Activated CD4-positive, alpha-beta memory T cell treated with anti-CD3 and anti-CD28 coated beads for 36 hours (primary cell): Measurements from ENCODE around the gene ADAMTS8. TPM values are rescaled to one million over a fixed set of nuclear protein-coding genes. Genes with fewer than 3 reads are reported as not detected.

Experiments
- CTCF ChIA-PET: fragments of 350-600 bp; sonication (Branson Sonifier 250); formaldehyde crosslinking; loops from one replicate; lab custom pipeline; 2021; ENCODE audit warnings: antibody characterized with exemption, inconsistent platforms; lab: Charles Lee
- POLR2A ChIA-PET: fragments of 350-600 bp; sonication (Branson Sonifier 250); formaldehyde crosslinking; loops from one replicate; lab custom pipeline; 2021; ENCODE audit warnings: antibody characterized with exemption; lab: Charles Lee
- DNase-seq: peaks from one replicate; pipeline ENCODE4 v3.0.0-alpha.2; 2020
- H3K27ac Mint-ChIP-seq: one replicate; pipeline ENCODE4 v1.8.0; 2021; ENCODE audit warnings: mixed read lengths
- H3K27me3 Mint-ChIP-seq: one replicate; pipeline ENCODE4 v1.8.0; 2021; ENCODE audit warnings: mixed read lengths
- H3K36me3 Mint-ChIP-seq: one replicate; pipeline ENCODE4 v1.8.0; 2021; ENCODE audit warnings: mixed read lengths
- H3K4me1 Mint-ChIP-seq: one replicate; pipeline ENCODE4 v1.8.0; 2021; ENCODE audit warnings: low read depth, mixed read lengths
- H3K4me3 Mint-ChIP-seq: one replicate; pipeline ENCODE4 v1.8.0; 2021; ENCODE audit warnings: mild to moderate bottlenecking, mixed read lengths
- H3K9me3 Mint-ChIP-seq: one replicate; pipeline ENCODE4 v1.8.0; 2021; ENCODE audit warnings: mixed read lengths
- intact Hi-C: fragments of 100-400 bp; cut with micrococcal nuclease; formaldehyde crosslinking; loops from one replicate; pipeline ENCODE4 v1.15.1; 2023
- total RNA-seq, 2 experiments: library from RNA; stranded (reverse); gene quantifications; one replicate each; pipeline ENCODE4 v1.2.3, GENCODE V29; 2021

Gene ADAMTS8
- total RNA-seq, 2 experiments from 2014 or later = not detected

DNA sequence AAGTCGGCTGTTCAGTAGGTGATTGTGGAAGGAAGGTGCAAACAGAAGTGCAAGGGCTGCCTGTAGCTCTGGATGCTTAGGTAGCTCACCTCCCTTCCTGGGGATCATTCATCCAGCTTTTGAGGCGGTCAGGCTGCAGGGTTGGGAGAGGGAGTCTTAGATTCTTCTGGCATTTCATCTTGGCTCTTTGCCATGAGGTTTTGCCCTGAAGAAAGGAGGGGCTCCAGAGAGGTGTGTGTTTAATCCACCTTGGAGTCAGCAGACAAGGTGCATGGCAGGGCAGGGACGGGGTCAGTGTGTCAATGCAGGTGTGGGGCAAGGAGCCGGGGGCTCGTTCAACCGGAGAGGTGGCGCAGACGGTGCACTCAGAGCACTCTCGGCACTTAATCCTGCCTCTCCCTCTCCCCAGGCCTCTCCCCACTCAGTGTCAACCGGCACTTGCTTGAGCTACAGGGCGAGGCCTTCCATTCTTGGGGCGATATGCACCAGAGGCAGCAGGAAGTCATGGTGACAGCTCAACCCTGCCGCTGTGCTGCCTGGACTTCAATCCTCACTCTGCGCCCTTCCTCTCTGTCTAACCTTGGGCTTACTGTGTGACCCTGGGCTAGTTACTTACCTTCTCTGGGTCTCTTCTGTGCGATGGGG is 27.2 kb upstream of the ADAMTS8 start:
- Mint-ChIP-seq H3K4me1 (no peaks in the 10 kb centered on the region), H3K27ac (no peak overlapping the region), H3K4me3 (no peak overlapping the region), H3K36me3 (no peaks in the 10 kb centered on the region), H3K27me3 (peaks cover 24% of the 10 kb centered on the region), H3K9me3 (no peaks in the 10 kb centered on the region)
- CTCF ChIA-PET = interaction anchor here (2.0 kb wide), 1 partner anchor 407 kb away, joined by 8 read pairs; no protein-coding TSS in a partner anchor
- no peak for DNase-seq
- POLR2A ChIA-PET = interaction anchor here (0.6 kb wide), 1 partner anchor 403 kb away, joined by 3 read pairs; no protein-coding TSS in a partner anchor
- intact Hi-C loops = no loop called here

DNA sequence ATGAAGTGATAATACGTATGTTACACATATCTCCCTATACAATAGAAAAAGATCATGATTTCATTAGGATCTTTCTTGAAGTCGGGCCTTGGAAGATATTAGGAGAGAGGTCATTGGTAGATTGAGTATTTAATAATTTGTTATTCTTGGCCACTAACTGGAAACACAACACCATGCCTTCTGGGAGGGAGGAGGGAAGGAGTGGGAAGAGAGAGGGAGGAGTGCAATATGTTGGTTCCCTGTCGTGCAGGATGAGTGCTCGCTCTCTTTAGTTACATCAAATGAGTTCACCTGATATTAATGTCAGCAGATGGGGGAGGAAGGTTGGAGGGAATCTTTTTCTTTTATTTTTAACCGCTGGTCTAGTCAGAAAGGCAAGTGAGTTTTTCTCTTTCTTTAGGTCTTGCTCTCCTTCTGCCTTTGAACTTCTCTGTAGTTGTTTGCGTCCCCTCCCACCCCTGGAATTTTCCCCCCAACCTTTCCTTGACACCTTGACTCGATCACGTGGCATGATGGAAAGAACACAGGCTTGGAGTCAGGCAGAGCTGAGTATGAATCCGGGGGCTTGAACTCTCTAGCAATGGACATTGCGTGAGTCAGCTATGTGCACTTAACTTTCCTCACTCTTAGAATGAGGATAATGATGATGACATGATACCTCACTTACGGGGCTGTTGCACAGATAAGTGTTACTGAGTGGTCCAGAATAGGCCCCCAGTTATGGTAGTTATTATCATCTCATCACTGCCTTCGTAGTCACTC is 26.3 kb upstream of the ADAMTS8 start:
- intact Hi-C loops = no loop called here
- H3K27me3 Mint-ChIP-seq = peaks cover 33% of the 10 kb centered on the region
- DNase-seq = no peak
- no peak overlapping the region for H3K27ac Mint-ChIP-seq
- peaks cover under 1% of the 10 kb centered on the region for H3K4me1 Mint-ChIP-seq
- no peaks in the 10 kb centered on the region for H3K36me3 Mint-ChIP-seq
- ChIA-PET POLR2A (interaction anchor here (0.6 kb wide), 1 partner anchor 403 kb away, joined by 3 read pairs; no protein-coding TSS in a partner anchor), CTCF (interaction anchor here (1.7 to 2.0 kb wide), 2 partner anchors 22 to 408 kb away, joined by 6 to 8 read pairs; no protein-coding TSS in a partner anchor)
- H3K4me3 Mint-ChIP-seq = no peak overlapping the region
- H3K9me3 Mint-ChIP-seq = no peaks in the 10 kb centered on the region

- ChIA-PET CTCF (interaction anchor here (0.9 to 1.7 kb wide), 3 partner anchors 18 to 409 kb away, joined by 3 to 6 read pairs (median 4); no protein-coding TSS in a partner anchor), POLR2A (interaction anchor here (0.6 kb wide), 1 partner anchor 314 kb away, joined by 4 read pairs; no protein-coding TSS in a partner anchor)
- Mint-ChIP-seq H3K27ac (no peak overlapping the region), H3K9me3 (no peaks in the 10 kb centered on the region), H3K4me1 (peaks cover 8% of the 10 kb centered on the region), H3K27me3 (peaks cover 41% of the 10 kb centered on the region), H3K36me3 (no peaks in the 10 kb centered on the region), H3K4me3 (no peak overlapping the region)
- DNase-seq = no peak
- intact Hi-C loops = no loop called here
Observed at GRCh38 chr11:130452940-130453339, 24.5 kb upstream of the ADAMTS8 start.

DNA sequence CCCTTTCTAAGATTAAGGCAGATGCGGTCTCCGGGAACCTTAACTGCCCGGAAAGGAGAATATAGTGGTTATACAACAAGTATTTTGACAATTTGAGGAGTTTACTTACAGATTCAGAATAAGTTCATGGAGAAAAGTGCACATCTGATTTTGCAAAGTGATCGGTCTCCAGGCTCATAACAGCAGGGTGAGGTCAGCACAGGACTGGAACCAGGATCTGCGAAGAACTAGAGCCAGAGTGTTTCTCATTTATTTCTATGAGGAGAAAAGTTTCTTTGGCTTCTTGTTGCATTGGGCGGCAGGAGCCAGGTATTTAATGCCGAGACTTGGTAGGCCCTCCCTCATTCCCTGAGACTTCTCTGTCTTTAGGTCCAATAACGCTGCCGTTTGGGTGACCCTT is 23.8 kb upstream of the ADAMTS8 start:
- peaks cover 44% of the 10 kb centered on the region for H3K27me3 Mint-ChIP-seq
- no peak overlapping the region for H3K4me3 Mint-ChIP-seq
- intact Hi-C loops = no loop called here
- H3K4me1 Mint-ChIP-seq = peaks cover 8% of the 10 kb centered on the region
- no peak overlapping the region for H3K27ac Mint-ChIP-seq
- no peaks in the 10 kb centered on the region for H3K36me3 Mint-ChIP-seq
- POLR2A ChIA-PET = no interaction called here
- no peak for DNase-seq
- no peaks in the 10 kb centered on the region for H3K9me3 Mint-ChIP-seq
- CTCF ChIA-PET = interaction anchor here (1.3 kb wide), 1 partner anchor 21 kb away, joined by 5 read pairs; no protein-coding TSS in a partner anchor

DNA sequence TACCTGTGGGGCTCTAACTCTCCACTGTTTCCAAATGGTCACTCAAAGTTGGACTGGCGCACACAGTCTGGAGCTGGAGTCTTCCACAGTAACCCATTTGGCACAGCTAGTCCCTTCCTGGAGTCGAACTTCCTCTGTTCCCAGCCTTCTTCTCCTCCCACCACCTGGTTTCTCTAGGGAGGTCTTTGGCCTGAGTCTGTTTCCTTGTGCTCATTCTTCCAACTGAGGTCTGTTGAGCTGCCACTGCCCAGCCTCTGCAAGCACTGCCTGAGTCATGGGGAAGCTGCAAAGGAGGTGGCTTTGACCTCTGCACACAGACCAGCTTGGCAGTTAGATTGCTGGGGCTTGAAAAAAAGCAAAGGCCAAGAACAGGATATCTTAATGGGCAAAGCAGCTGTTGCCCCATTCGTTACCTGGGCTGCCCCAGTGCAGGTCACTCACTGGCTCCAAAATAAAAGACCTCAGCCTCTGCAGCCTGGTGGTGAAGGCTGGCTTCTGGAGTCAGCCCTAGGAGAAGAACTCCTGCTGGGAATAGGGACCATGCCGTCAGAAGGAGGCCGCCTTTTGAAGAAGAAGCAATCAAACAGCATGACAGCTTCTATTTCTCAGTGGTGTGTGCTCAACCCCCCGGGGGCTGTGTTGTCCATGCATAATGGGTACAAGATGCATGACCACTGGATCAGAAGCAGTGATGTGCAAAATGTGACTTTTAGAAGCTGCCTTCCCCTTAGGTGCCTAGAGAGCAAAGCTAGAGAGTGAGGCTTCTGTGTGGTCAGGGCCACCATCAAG is 23.0 kb upstream of the ADAMTS8 start:
- ChIA-PET POLR2A (no interaction called here), CTCF (interaction anchor here (0.6 to 1.3 kb wide), 4 partner anchors 14 to 411 kb away, joined by 3 to 5 read pairs (median 4); no protein-coding TSS in a partner anchor)
- no peak for DNase-seq
- H3K9me3 Mint-ChIP-seq = no peaks in the 10 kb centered on the region
- H3K4me3 Mint-ChIP-seq = no peak overlapping the region
- intact Hi-C loops = no loop called here
- no peaks in the 10 kb centered on the region for H3K36me3 Mint-ChIP-seq
- no peak overlapping the region for H3K27ac Mint-ChIP-seq
- H3K4me1 Mint-ChIP-seq = peaks cover 8% of the 10 kb centered on the region
- H3K27me3 Mint-ChIP-seq = peaks cover 48% of the 10 kb centered on the region

GRCh38 chr11:130449996-130450769 is 21.8 kb upstream of the ADAMTS8 start:
- no peak overlapping the region for H3K27ac Mint-ChIP-seq
- H3K4me1 Mint-ChIP-seq = peaks cover 8% of the 10 kb centered on the region
- peaks cover 49% of the 10 kb centered on the region for H3K27me3 Mint-ChIP-seq
- no peaks in the 10 kb centered on the region for H3K9me3 Mint-ChIP-seq
- ChIA-PET POLR2A (no interaction called here), CTCF (interaction anchor here (0.6 kb wide), 1 partner anchor 161 kb away, joined by 3 read pairs; no protein-coding TSS in a partner anchor)
- no peaks in the 10 kb centered on the region for H3K36me3 Mint-ChIP-seq
- H3K4me3 Mint-ChIP-seq = no peak overlapping the region
- intact Hi-C loops = no loop called here
- no peak for DNase-seq

DNA sequence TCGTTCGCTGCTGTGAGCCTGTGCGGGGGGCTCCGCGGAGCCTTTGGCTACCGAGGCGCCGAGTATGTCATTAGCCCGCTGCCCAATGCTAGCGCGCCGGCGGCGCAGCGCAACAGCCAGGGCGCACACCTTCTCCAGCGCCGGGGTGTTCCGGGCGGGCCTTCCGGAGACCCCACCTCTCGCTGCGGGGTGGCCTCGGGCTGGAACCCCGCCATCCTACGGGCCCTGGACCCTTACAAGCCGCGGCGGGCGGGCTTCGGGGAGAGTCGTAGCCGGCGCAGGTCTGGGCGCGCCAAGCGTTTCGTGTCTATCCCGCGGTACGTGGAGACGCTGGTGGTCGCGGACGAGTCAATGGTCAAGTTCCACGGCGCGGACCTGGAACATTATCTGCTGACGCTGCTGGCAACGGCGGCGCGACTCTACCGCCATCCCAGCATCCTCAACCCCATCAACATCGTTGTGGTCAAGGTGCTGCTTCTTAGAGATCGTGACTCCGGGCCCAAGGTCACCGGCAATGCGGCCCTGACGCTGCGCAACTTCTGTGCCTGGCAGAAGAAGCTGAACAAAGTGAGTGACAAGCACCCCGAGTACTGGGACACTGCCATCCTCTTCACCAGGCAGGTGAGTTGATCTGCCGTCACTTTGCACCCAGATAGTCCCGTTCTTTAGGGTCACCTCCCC is 21.0 kb upstream of the ADAMTS8 start:
- Mint-ChIP-seq H3K27me3 (peaks cover 46% of the 10 kb centered on the region), H3K4me1 (peaks cover 8% of the 10 kb centered on the region), H3K9me3 (no peaks in the 10 kb centered on the region), H3K4me3 (no peak overlapping the region), H3K36me3 (no peaks in the 10 kb centered on the region), H3K27ac (no peak overlapping the region)
- POLR2A ChIA-PET = no interaction called here
- intact Hi-C loops = no loop called here
- no peak for DNase-seq
- CTCF ChIA-PET = no interaction called here

DNA sequence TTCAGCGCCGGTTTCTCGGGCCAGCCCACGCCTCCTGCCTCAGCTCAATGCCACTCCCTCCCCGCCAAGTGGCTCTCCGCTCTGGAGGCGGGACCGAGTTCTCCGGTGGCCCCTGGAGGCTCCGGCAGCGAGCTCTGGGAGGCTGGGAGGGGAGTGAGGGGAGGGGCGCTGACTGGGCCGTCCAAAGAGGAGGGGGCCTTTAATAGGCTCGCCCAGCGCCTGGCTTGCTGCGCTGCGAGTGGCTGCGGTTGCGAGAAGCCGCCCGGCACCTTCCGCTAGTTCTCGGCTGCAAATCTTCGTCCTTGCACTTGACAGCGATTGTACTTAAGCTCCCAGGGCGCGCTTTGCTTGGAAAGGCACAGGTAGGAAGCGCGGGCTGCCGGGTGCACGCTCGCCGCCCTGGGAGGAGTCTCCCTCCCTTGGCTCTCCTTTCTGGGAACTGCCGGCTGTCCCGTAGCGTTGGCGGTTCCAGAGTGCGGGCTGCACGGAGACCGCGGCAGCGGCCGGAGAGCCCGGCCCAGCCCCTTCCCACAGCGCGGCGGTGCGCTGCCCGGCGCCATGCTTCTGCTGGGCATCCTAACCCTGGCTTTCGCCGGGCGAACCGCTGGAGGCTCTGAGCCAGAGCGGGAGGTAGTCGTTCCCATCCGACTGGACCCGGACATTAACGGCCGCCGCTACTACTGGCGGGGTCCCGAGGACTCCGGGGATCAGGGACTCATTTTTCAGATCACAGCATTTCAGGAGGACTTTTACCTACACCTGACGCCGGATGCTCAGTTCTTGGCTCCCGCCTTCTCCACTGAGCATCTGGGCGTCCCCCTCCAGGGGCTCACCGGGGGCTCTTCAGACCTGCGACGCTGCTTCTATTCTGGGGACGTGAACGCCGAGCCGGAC is 20.3 kb upstream of the ADAMTS8 start, which contains the start of gene ADAMTS15:
Gene ADAMTS15 (plus strand): TSS at position 230 of the 894 bp plus-strand sequence. CDS start 329 bp downstream, at position 559.
- peaks cover 8% of the 10 kb centered on the region for H3K4me1 Mint-ChIP-seq
- no peaks in the 10 kb centered on the region for H3K9me3 Mint-ChIP-seq
- POLR2A ChIA-PET = no interaction called here
- intact Hi-C loops = no loop called here
- CTCF ChIA-PET = interaction anchor here (1.1 to 1.9 kb wide), 4 partner anchors 11 to 446 kb away, joined by 4 to 5 read pairs (median 4); no protein-coding TSS in a partner anchor
- peaks cover 41% of the 10 kb centered on the region for H3K27me3 Mint-ChIP-seq
- no peak within 1 kb of the TSS for H3K27ac Mint-ChIP-seq
- H3K4me3 Mint-ChIP-seq = peak within 1 kb of the TSS; percentile 39
- peak; percentile 65 for DNase-seq
- no peaks in the 10 kb centered on the region for H3K36me3 Mint-ChIP-seq

GRCh38 chr11:130448039-130448415 is 19.6 kb upstream of the ADAMTS8 start:
- DNase-seq = no peak
- peaks cover 41% of the 10 kb centered on the region for H3K27me3 Mint-ChIP-seq
- H3K27ac Mint-ChIP-seq = no peak overlapping the region
- peak overlapping the region; percentile 39 for H3K4me3 Mint-ChIP-seq
- no peaks in the 10 kb centered on the region for H3K9me3 Mint-ChIP-seq
- H3K4me1 Mint-ChIP-seq = peaks cover 8% of the 10 kb centered on the region
- CTCF ChIA-PET = interaction anchor here (1.1 to 1.9 kb wide), 4 partner anchors 10 to 446 kb away, joined by 4 to 5 read pairs (median 4); no protein-coding TSS in a partner anchor
- H3K36me3 Mint-ChIP-seq = no peaks in the 10 kb centered on the region
- POLR2A ChIA-PET = no interaction called here
- intact Hi-C loops = no loop called here

- intact Hi-C loops = no loop called here
- H3K27me3 Mint-ChIP-seq = peaks cover 33% of the 10 kb centered on the region
- CTCF ChIA-PET = interaction anchor here (1.9 to 2.0 kb wide), 2 partner anchors 10 to 417 kb away, joined by 6 to 9 read pairs; no protein-coding TSS in a partner anchor
Observed at GRCh38 chr11:130445788-130446187, 17.4 kb upstream of the ADAMTS8 start.

More at GRCh38 chr11:130445788-130446187, 17.4 kb upstream of the ADAMTS8 start:
- Mint-ChIP-seq H3K4me3 (no peak overlapping the region), H3K36me3 (no peaks in the 10 kb centered on the region), H3K27ac (no peak overlapping the region), H3K9me3 (no peaks in the 10 kb centered on the region), H3K4me1 (peaks cover 8% of the 10 kb centered on the region)
- POLR2A ChIA-PET = no interaction called here
- DNase-seq = no peak
